ENCODE measurements around the gene TANC1. TPM values are rescaled to one million over a fixed set of nuclear protein-coding genes. Genes with fewer than 3 reads are reported as not detected.

The TANC1 gene
- total and polyA plus RNA-seq, 2 of the 4 experiments (the other 2 are of a cell fraction), result 10.2 to 12.9 TPM

DNA sequence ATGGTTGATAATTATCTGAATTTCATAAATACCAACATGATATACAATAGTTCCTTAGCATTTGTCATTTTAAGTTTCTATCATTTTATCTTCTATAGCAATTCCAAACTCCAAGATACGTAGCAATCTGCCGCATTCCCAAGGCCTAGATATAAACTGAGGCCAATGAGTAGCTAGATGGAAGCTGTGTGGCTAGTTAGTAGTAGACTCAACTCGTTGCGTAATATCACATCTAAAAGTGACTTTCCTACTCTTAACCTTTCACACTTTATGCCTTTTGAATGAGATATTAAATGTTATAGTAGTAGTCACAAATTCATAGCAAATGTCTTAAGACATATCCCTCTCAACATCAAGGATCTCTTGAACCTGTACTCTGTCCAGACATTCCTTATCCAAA lies 284.5 kb downstream of the TANC1 start:
- peaks cover 0 to 3% of the 10 kb centered on the region in 2 experiments; a peak in 1 of 4 replicates for H3K79me1 ChIP-seq (ENCODE audit: low read depth in 1 of 2, low read length in 2 of 2)
- H2BK20ac ChIP-seq (ENCODE audit: low read depth, low read length), result no peak overlapping the region
- no peak overlapping the region for H2BK120ac ChIP-seq (ENCODE audit: low read depth, low read length)
- H3K9me3 ChIP-seq (ENCODE audit: control insufficient read depth, insufficient read depth, low read length), result no peaks in the 10 kb centered on the region
- H3K27ac ChIP-seq (ENCODE audit: insufficient read depth, low read length), result no peak overlapping the region
- POLR2A ChIA-PET (ENCODE audit: unreplicated experiment), result no interaction called here
- H3K23ac ChIP-seq (ENCODE audit: low read depth, low read length), result no peak overlapping the region
- H3K36me3 ChIP-seq (ENCODE audit: control insufficient read depth, insufficient read depth, low read length), result peaks cover 2% of the 10 kb centered on the region; the same call in 1 of the 2 replicates
- no peak overlapping the region for H3K18ac ChIP-seq (ENCODE audit: low read depth, low read length)
- H4K8ac ChIP-seq (ENCODE audit: low read depth in 2 of 2, low read length in 2 of 2), result no peak overlapping the region
- dilution Hi-C loops (cut with HindIII; ENCODE audit: low sequenced_read_pairs, unreplicated experiment) (no loop called here), intact Hi-C loops (cut with micrococcal nuclease) (no loop called here), in situ Hi-C loops (cut with MboI; ENCODE audit: low sequenced_read_pairs) (no loop called here)
- H3K9me1 ChIP-seq (ENCODE audit: insufficient read depth, low read length), result peaks cover 4% of the 10 kb centered on the region
- no CpG with 5 or more reads among the region's 4 CpGs for whole genome bisulfite sequencing, 2 experiments (ENCODE audit: extremely low coverage in 2 of 2, insufficient read length in 1 of 2)
- H2BK5ac ChIP-seq (ENCODE audit: low read depth, low read length, poor library complexity, severe bottlenecking), result no peak overlapping the region
- no peak overlapping the region for H4K91ac ChIP-seq (ENCODE audit: insufficient read depth, low read depth, low read length)
- no peak overlapping the region for H2AFZ ChIP-seq (replicated peaks; ENCODE audit: low read length, poor library complexity)
- no peak overlapping the region for H3K14ac ChIP-seq (replicated peaks; ENCODE audit: low read depth, low read length)
- DNase-seq (no peak), ATAC-seq (ENCODE audit: low read depth) (no peak)
- CTCF ChIA-PET, result no interaction called here
- H3K9ac ChIP-seq (ENCODE audit: low read depth, low read length), result no peak overlapping the region
- no peak overlapping the region for H2AK9ac ChIP-seq (replicated peaks; ENCODE audit: low read depth, low read length, poor library complexity)
- H3K4me2 ChIP-seq (ENCODE audit: low read depth, low read length), result no peak overlapping the region
- TF ChIP-seq CEBPB (IDR thresholded peaks at IDR 0.05; ENCODE audit: low read depth, low read length) (peak; percentile 88), NFE2L2 (IDR thresholded peaks at IDR 0.05; ENCODE audit: low read depth, low read length) (no peak), ELK1 (IDR thresholded peaks at IDR 0.05; ENCODE audit: borderline replicate concordance, low read depth, low read length) (no peak), MXI1 (IDR thresholded peaks at IDR 0.05; ENCODE audit: borderline replicate concordance, low read depth, low read length) (no peak), MAFK (IDR thresholded peaks at IDR 0.05; ENCODE audit: low read depth, low read length) (no peak)
- TF ChIP-seq, protein P1, sequence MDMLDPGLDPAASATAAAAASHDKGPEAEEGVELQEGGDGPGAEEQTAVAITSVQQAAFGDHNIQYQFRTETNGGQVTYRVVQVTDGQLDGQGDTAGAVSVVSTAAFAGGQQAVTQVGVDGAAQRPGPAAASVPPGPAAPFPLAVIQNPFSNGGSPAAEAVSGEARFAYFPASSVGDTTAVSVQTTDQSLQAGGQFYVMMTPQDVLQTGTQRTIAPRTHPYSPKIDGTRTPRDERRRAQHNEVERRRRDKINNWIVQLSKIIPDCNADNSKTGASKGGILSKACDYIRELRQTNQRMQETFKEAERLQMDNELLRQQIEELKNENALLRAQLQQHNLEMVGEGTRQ (IDR thresholded peaks at IDR 0.05; ENCODE audit: low read depth, low read length), result no peak
- no peak overlapping the region for H4K5ac ChIP-seq (ENCODE audit: low read depth, low read length)
- no peaks in the 10 kb centered on the region for H3K27me3 ChIP-seq (ENCODE audit: control insufficient read depth, insufficient read depth, low read length)
- no peak overlapping the region for H2BK15ac ChIP-seq (ENCODE audit: low read depth, low read length)
- no peak overlapping the region for H3K56ac ChIP-seq (ENCODE audit: extremely low read depth, insufficient read depth, low read length)
- no peak overlapping the region for H2AK5ac ChIP-seq (ENCODE audit: low read depth, low read length)
- no TSS peak for BruUV-seq (replicated peaks)
- H3K4me1 ChIP-seq (ENCODE audit: control insufficient read depth, insufficient read depth, low read length), result no peaks in the 10 kb centered on the region
- no peak overlapping the region for H3K4ac ChIP-seq (ENCODE audit: low read depth, low read length)
- H4K20me1 ChIP-seq (ENCODE audit: insufficient read depth, low read length), result no peaks in the 10 kb centered on the region
- H3K4me3 ChIP-seq (ENCODE audit: insufficient read depth, low read depth, low read length), result no peak overlapping the region

Data from IMR-90 (cell line).